H9 (cell line): Measurements from ENCODE around the gene APLF. TPM values are rescaled to one million over a fixed set of nuclear protein-coding genes. Genes with fewer than 3 reads are reported as not detected.

Experiments used
- DNase-seq: peaks from one replicate; pipeline ENCODE4 v3.0.0-alpha.2; 2017
- H2AFZ ChIP-seq: one replicate; pipeline ENCODE4 v1.6.1; 2013; ENCODE audit warnings: mild to moderate bottlenecking, low read length, control low read depth, moderate library complexity
- H2AK5ac ChIP-seq: 2 replicates; pipeline ENCODE4 v1.6.1; 2013; ENCODE audit warnings: low read length, control low read depth, mixed read lengths; ENCODE audit not compliant: insufficient read length
- H2BK120ac ChIP-seq: one replicate; pipeline ENCODE4 v1.6.1; 2013; ENCODE audit warnings: low read depth, mild to moderate bottlenecking, low read length, control low read depth, inconsistent platforms; ENCODE audit not compliant: poor library complexity, severe bottlenecking
- H2BK12ac ChIP-seq: 2 replicates; pipeline ENCODE4 v1.6.1; 2013; ENCODE audit warnings: low read length, control low read depth, mixed read lengths, low read depth; ENCODE audit not compliant: insufficient read length
- H2BK15ac ChIP-seq: 2 replicates; pipeline ENCODE4 v1.6.1; 2013; ENCODE audit warnings: low read depth, low read length, control low read depth
- H2BK20ac ChIP-seq: one replicate; pipeline ENCODE4 v1.6.1; 2013; ENCODE audit warnings: low read depth, mild to moderate bottlenecking, low read length, control low read depth, inconsistent platforms; ENCODE audit not compliant: poor library complexity, severe bottlenecking
- H2BK5ac ChIP-seq: 2 replicates; pipeline ENCODE4 v1.6.1; 2013; ENCODE audit warnings: low read length, control low read depth, mixed read lengths; ENCODE audit not compliant: insufficient read length
- H3K14ac ChIP-seq: 2 replicates; pipeline ENCODE4 v1.6.1; 2013; ENCODE audit warnings: low read length, control low read depth; ENCODE audit not compliant: insufficient read depth
- H3K18ac ChIP-seq: 2 replicates; pipeline ENCODE4 v1.6.1; 2013; ENCODE audit warnings: low read depth, mild to moderate bottlenecking, mixed read lengths, low read length, control low read depth; ENCODE audit not compliant: insufficient read length
- H3K23ac ChIP-seq: 2 replicates; pipeline ENCODE4 v1.6.1; 2013; ENCODE audit warnings: low read length, control low read depth, mixed read lengths, low read depth; ENCODE audit not compliant: insufficient read length
- H3K23me2 ChIP-seq: 2 replicates; pipeline ENCODE4 v1.6.1; 2013; ENCODE audit warnings: low read depth, mild to moderate bottlenecking, mixed read lengths, low read length, control low read depth; ENCODE audit not compliant: insufficient read length, poor library complexity, severe bottlenecking
- H3K27ac ChIP-seq: 2 replicates; pipeline ENCODE4 v1.5.1; 2013; ENCODE audit warnings: low read length, control low read depth, mixed read lengths, low read depth; ENCODE audit not compliant: insufficient read length
- H3K27me3 ChIP-seq: 2 replicates; pipeline ENCODE4 v1.6.1; 2013; ENCODE audit warnings: low read length, control low read depth, inconsistent platforms; ENCODE audit not compliant: insufficient read depth
- H3K4ac ChIP-seq: 2 replicates; pipeline ENCODE4 v1.6.1; 2013; ENCODE audit warnings: low read depth, mild to moderate bottlenecking, control low read depth, inconsistent platforms, low read length, moderate library complexity
- H3K4me1 ChIP-seq: 2 replicates; pipeline ENCODE4 v1.6.1; 2013; ENCODE audit warnings: low read length, control low read depth, inconsistent platforms; ENCODE audit not compliant: insufficient read depth
- H3K4me2 ChIP-seq: 2 replicates; pipeline ENCODE4 v1.6.1; 2013; ENCODE audit warnings: low read length, control low read depth, mixed read lengths; ENCODE audit not compliant: insufficient read length, insufficient read depth
- H3K56ac ChIP-seq: 2 replicates; pipeline ENCODE4 v1.6.1; 2013; ENCODE audit warnings: low read depth, mild to moderate bottlenecking, mixed read lengths, low read length, control low read depth; ENCODE audit not compliant: insufficient read length
- H3K79me1 ChIP-seq: 2 replicates; pipeline ENCODE4 v1.6.1; 2013; ENCODE audit warnings: low read depth, mild to moderate bottlenecking, moderate library complexity, low read length, control low read depth, inconsistent platforms; ENCODE audit not compliant: insufficient read depth, poor library complexity, severe bottlenecking
- H3K79me2 ChIP-seq: 2 replicates; pipeline ENCODE4 v1.6.1; 2013; ENCODE audit warnings: low read length, control low read depth, inconsistent platforms; ENCODE audit not compliant: insufficient read depth
- H3K9ac ChIP-seq: 2 replicates; pipeline ENCODE4 v1.6.1; 2013; ENCODE audit warnings: low read length, control low read depth, mixed read lengths; ENCODE audit not compliant: insufficient read length; ENCODE audit errors: extremely low read depth
- H3K9me3 ChIP-seq: one replicate; pipeline ENCODE4 v1.6.1; 2013; ENCODE audit warnings: low read depth, low read length, inconsistent platforms; ENCODE audit not compliant: control insufficient read depth
- H3T11ph ChIP-seq: one replicate; pipeline ENCODE4 v1.6.1; 2013; ENCODE audit warnings: mild to moderate bottlenecking, low read length, control low read depth, inconsistent platforms
- H4K20me1 ChIP-seq: one replicate; pipeline ENCODE4 v1.6.1; 2013; ENCODE audit not compliant: control insufficient read depth, insufficient read length, insufficient read depth
- H4K5ac ChIP-seq: 2 replicates; pipeline ENCODE4 v1.6.1; 2013; ENCODE audit warnings: low read depth, mild to moderate bottlenecking, mixed read lengths, low read length, control low read depth; ENCODE audit not compliant: insufficient read length
- H4K8ac ChIP-seq: replicated peaks from 2 replicates; pipeline ENCODE4 v1.6.1; 2013; ENCODE audit warnings: low read length, control low read depth, mixed read lengths, low read depth; ENCODE audit not compliant: insufficient read length
- H4K91ac ChIP-seq: 2 replicates; pipeline ENCODE4 v1.6.1; 2013; ENCODE audit warnings: low read depth, mild to moderate bottlenecking, moderate library complexity, mixed read lengths, low read length, control low read depth; ENCODE audit not compliant: insufficient read length
- H3K27ac Mint-ChIP-seq, 3 experiments: 2 replicates in 2 of 3; 3 replicates in 1 of 3; pipeline ENCODE4 v1.8.0; 2020 to 2021; ENCODE audit warnings: mixed read lengths in 3 of 3, mild to moderate bottlenecking in 1 of 3, moderate library complexity in 1 of 3
- H3K27me3 Mint-ChIP-seq: 2 replicates; pipeline ENCODE4 v1.8.0; 2021; ENCODE audit warnings: low read depth, mild to moderate bottlenecking, moderate library complexity, mixed read lengths
- H3K36me3 Mint-ChIP-seq, 3 experiments: 2 replicates in 2 of 3; 3 replicates in 1 of 3; pipeline ENCODE4 v1.8.0; 2020 to 2021; ENCODE audit warnings: low read depth in 3 of 3, mixed read lengths in 3 of 3; ENCODE audit not compliant: insufficient read depth in 1 of 3
- H3K4me1 Mint-ChIP-seq, 2 experiments: 2 replicates each; pipeline ENCODE4 v1.8.0; 2020; ENCODE audit warnings: mixed read lengths in 2 of 2
- H3K4me3 Mint-ChIP-seq, 2 experiments: 2 replicates in 1 of 2; 3 replicates in 1 of 2; pipeline ENCODE4 v1.8.0; 2020 to 2021; ENCODE audit warnings: mild to moderate bottlenecking in 2 of 2, mixed read lengths in 2 of 2, moderate library complexity in 1 of 2
- H3K9me3 Mint-ChIP-seq, 2 experiments: 2 replicates in 1 of 2; 3 replicates in 1 of 2; pipeline ENCODE4 v1.8.0; 2020; ENCODE audit warnings: mild to moderate bottlenecking in 2 of 2, mixed read lengths in 2 of 2, moderate library complexity in 1 of 2
- total RNA-seq: library from RNA; stranded (reverse); gene quantifications from 2 replicates; pipeline ENCODE4 v1.2.1, GENCODE V29; 2021
- TF ChIP-seq, protein P1 (sequence below): fragments of 200-600 bp; sonication (generic); conservative IDR thresholded peaks from 3 replicates; pipeline ENCODE4 v1.8.0; 2021; ENCODE audit warnings: antibody characterized with exemption, mild to moderate bottlenecking

APLF gene
- total RNA-seq, 1 experiment from 2014 or later, result 3.7 TPM

DNA sequence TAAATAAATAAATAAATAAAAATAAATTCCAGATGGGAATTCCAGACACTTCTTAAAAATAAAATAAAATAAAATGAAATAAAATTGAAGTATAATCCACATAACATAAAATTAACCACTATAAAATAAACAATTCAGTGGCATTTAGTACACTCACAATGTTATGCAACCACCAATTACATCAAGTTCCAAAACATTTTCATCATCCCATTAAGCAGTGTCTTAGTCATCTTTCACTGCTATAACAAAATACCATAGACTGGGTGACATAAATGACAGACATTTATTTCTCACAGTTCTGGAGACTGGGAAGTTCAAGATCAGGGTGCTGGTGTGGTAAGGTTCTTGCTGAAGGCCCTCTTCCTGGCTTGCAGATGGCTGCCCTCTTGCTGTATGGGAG lies 153.4 kb downstream of the APLF start:
- no peak overlapping the region for H4K8ac ChIP-seq
- H3K4me1 ChIP-seq, result no peaks in the 10 kb centered on the region
- H2BK20ac ChIP-seq, result no peak overlapping the region
- H3K9me3 ChIP-seq, result no peaks in the 10 kb centered on the region
- H3K18ac ChIP-seq, result no peak overlapping the region
- Mint-ChIP-seq H3K4me3 (no peak overlapping the region), H3K27me3 (no peaks in the 10 kb centered on the region; the same call in 1 of the 2 replicates), H3K9me3 (peaks cover 11 to 20% of the 10 kb centered on the region in 2 experiments; a peak in 4 of 5 replicates), H3K36me3 (0 out of 7 replicates have a peak, but pooled peaks cover 0 to 5% (median 1%) of the 10 kb centered on the region in 3 experiments), H3K4me1 (no peaks in the 10 kb centered on the region), H3K27ac (no peak overlapping the region)
- no peak overlapping the region for H2BK120ac ChIP-seq
- H3T11ph ChIP-seq, result no peak overlapping the region
- H3K23ac ChIP-seq, result no peak overlapping the region
- H3K14ac ChIP-seq, result no peak overlapping the region
- no peaks in the 10 kb centered on the region for H3K27me3 ChIP-seq
- no peak overlapping the region for H3K4me2 ChIP-seq
- H2AK5ac ChIP-seq, result no peak overlapping the region
- H4K20me1 ChIP-seq, result no peaks in the 10 kb centered on the region
- no peaks in the 10 kb centered on the region for H3K79me1 ChIP-seq
- H3K27ac ChIP-seq, result no peak overlapping the region
- H2BK5ac ChIP-seq, result no peak overlapping the region
- no peaks in the 10 kb centered on the region for H3K23me2 ChIP-seq
- no peak overlapping the region for H4K5ac ChIP-seq
- H2BK12ac ChIP-seq, result no peak overlapping the region
- no peak for DNase-seq
- H2AFZ ChIP-seq, result no peak overlapping the region
- TF ChIP-seq, protein P1, sequence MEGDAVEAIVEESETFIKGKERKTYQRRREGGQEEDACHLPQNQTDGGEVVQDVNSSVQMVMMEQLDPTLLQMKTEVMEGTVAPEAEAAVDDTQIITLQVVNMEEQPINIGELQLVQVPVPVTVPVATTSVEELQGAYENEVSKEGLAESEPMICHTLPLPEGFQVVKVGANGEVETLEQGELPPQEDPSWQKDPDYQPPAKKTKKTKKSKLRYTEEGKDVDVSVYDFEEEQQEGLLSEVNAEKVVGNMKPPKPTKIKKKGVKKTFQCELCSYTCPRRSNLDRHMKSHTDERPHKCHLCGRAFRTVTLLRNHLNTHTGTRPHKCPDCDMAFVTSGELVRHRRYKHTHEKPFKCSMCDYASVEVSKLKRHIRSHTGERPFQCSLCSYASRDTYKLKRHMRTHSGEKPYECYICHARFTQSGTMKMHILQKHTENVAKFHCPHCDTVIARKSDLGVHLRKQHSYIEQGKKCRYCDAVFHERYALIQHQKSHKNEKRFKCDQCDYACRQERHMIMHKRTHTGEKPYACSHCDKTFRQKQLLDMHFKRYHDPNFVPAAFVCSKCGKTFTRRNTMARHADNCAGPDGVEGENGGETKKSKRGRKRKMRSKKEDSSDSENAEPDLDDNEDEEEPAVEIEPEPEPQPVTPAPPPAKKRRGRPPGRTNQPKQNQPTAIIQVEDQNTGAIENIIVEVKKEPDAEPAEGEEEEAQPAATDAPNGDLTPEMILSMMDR, result no peak
- H4K91ac ChIP-seq, result no peak overlapping the region
- no peaks in the 10 kb centered on the region for H3K79me2 ChIP-seq
- no peak overlapping the region for H3K56ac ChIP-seq
- H2BK15ac ChIP-seq, result no peak overlapping the region
- H3K4ac ChIP-seq, result no peak overlapping the region
- H3K9ac ChIP-seq, result no peak overlapping the region
